Lung (tissue), 12 donors: ENCODE data around the gene POU6F2. TPM values are rescaled to one million over a fixed set of nuclear protein-coding genes. Genes with fewer than 3 reads are reported as not detected.

ENCODE experiments used
- ATAC-seq: fragments of 200-7000 bp; cut with Tn5 transposase; one replicate; pipeline ENCODE4 v1.9.1; 2020; ENCODE audit warnings: moderate number of reproducible peaks; ENCODE audit not compliant: insufficient read depth, low FRiP score
- DNase-seq, 3 donors: peaks; one replicate each; pipeline ENCODE4 v3.0.0-alpha.2; 2013 to 2017
- H3K27ac ChIP-seq, 2 donors: one replicate each; pipeline ENCODE4 v1.5.1; 2013; ENCODE audit warnings: mild to moderate bottlenecking in 2 of 2, moderate library complexity in 2 of 2, control low read depth in 1 of 2, inconsistent platforms in 1 of 2, low read depth in 1 of 2, low read length in 1 of 2
- H3K27me3 ChIP-seq, 3 donors: one replicate each; pipeline ENCODE4 v1.5.1; 2013; ENCODE audit warnings: low read length in 2 of 3; ENCODE audit not compliant: control insufficient read depth in 3 of 3, insufficient read depth in 3 of 3
- H3K36me3 ChIP-seq, 4 donors: one replicate each; pipeline ENCODE4 v1.5.1; 2013; ENCODE audit warnings: low read length in 4 of 4, mild to moderate bottlenecking in 1 of 4, moderate library complexity in 1 of 4; ENCODE audit not compliant: control insufficient read depth in 4 of 4, insufficient read depth in 4 of 4
- H3K4me1 ChIP-seq, 5 donors: one replicate each; pipeline ENCODE4 v1.5.1; 2013; ENCODE audit warnings: low read length in 5 of 5, mild to moderate bottlenecking in 2 of 5, moderate library complexity in 1 of 5; ENCODE audit not compliant: control insufficient read depth in 5 of 5, insufficient read depth in 5 of 5
- H3K4me3 ChIP-seq: one replicate; pipeline ENCODE4 v1.5.1; 2013; ENCODE audit warnings: mild to moderate bottlenecking, control low read depth, moderate library complexity
- H3K9ac ChIP-seq, 2 donors: one replicate each; pipeline ENCODE4 v1.5.1; 2013; ENCODE audit warnings: low read length in 2 of 2, control low read depth in 1 of 2; ENCODE audit not compliant: insufficient read depth in 1 of 2
- H3K9me3 ChIP-seq, 4 donors: one replicate each; pipeline ENCODE4 v1.5.1; 2013; ENCODE audit warnings: low read length in 3 of 4, mild to moderate bottlenecking in 1 of 4, moderate library complexity in 1 of 4; ENCODE audit not compliant: control insufficient read depth in 4 of 4, insufficient read depth in 3 of 4
- WGBS, 2 donors: extraction: QIAGEN DNeasy Blood & Tissue Kit; methylation state at CpG; one replicate each; pipeline ENCODE4 v1.1.7; 2013; 5-methylcytosine and 5-hydroxymethylcytosine counted together
- polyA plus RNA-seq, 2 donors: library from polyadenylated mRNA; stranded (reverse); fragments of 200-250 nt; gene quantifications; one replicate each; pipeline ENCODE4 v1.2.1, GENCODE V29; 2013
- total RNA-seq, 2 donors: library from RNA; depleted of rRNA in 1 of 2; stranded (reverse); fragments of >200 nt in 1 of 2; gene quantifications; one replicate each; pipeline ENCODE4 v1.2.1, GENCODE V29; 2014 to 2021
- TF ChIP-seq, protein P1 (sequence below): IDR thresholded peaks from 2 replicates; pipeline ENCODE4 v1.5.1; 2012; ENCODE audit warnings: mild to moderate bottlenecking; ENCODE audit errors: control extremely low read depth, extremely low read depth
- donor health status: control.
- donor health status: control.
- donor health status: Bipolar disorder and iron deficiency.
- donor health status: healthy.
- donor health status: DM: yes; HTN: yes; CAD: no.

The POU6F2 gene
- total and polyA plus RNA-seq, 4 donors: 0.08 to 0.18 TPM; not detected in 2

DNA sequence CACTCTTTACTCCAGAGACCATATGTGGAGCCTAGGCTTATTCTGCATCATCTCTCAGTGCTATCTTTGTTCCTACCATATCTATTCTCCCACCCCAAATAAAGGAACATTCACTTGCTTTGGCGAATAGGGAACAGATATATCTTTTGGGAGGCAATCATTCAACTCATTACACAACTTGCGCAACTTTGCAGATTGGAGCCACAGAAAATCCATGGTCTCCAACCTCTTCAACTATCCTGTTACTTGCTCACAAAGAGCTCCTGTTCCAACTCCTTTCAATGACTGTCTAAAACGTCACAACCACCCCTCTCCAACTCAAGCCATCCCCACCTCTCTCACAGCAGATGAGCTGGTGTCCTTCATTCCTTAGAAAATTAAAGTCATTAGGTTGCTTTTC lies 203.7 kb downstream of the POU6F2 start:
- TF ChIP-seq, protein P1, sequence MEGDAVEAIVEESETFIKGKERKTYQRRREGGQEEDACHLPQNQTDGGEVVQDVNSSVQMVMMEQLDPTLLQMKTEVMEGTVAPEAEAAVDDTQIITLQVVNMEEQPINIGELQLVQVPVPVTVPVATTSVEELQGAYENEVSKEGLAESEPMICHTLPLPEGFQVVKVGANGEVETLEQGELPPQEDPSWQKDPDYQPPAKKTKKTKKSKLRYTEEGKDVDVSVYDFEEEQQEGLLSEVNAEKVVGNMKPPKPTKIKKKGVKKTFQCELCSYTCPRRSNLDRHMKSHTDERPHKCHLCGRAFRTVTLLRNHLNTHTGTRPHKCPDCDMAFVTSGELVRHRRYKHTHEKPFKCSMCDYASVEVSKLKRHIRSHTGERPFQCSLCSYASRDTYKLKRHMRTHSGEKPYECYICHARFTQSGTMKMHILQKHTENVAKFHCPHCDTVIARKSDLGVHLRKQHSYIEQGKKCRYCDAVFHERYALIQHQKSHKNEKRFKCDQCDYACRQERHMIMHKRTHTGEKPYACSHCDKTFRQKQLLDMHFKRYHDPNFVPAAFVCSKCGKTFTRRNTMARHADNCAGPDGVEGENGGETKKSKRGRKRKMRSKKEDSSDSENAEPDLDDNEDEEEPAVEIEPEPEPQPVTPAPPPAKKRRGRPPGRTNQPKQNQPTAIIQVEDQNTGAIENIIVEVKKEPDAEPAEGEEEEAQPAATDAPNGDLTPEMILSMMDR: no peak
- ATAC-seq: no peak
- no peak overlapping the region for H3K4me3 ChIP-seq

DNA sequence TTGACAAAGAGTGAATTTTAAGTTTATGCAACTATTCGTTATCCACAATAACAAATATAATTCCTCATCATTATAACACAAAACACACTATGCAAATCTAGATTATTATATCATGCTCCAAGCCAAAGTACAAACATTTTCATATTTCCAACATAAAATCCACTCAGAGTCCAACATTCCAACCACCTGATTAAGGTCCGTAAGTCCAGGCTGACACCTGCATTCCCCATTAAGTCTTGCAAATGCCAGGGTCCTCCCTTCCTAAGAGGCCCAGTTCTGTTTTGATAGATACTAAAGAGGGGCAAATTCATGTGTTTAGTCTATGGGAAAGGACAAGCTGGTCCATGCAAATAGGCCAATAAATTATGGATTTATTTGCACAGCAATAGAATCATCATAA lies 206.1 kb downstream of the POU6F2 start:
- 93 to 96% methylated on average over 2 of the region's 2 CpGs for WGBS, 2 donors
- no peaks in the 10 kb centered on the region for H3K36me3 ChIP-seq
- ATAC-seq (no peak), DNase-seq (no peak)
- TF ChIP-seq, protein P1: no peak
- H3K27ac ChIP-seq: no peak overlapping the region
- H3K9me3 ChIP-seq: no peaks in the 10 kb centered on the region
- H3K27me3 ChIP-seq: no peaks in the 10 kb centered on the region
- H3K4me3 ChIP-seq: no peak overlapping the region
- H3K4me1 ChIP-seq: no peaks in the 10 kb centered on the region
- H3K9ac ChIP-seq: no peak overlapping the region

More for the DNA sequence above, 203.7 kb downstream of the POU6F2 start:
- 84 to 92% methylated on average over 3 of the region's 3 CpGs for WGBS, 2 donors
- no peak for DNase-seq
- Histone ChIP-seq H3K27me3 (no peaks in the 10 kb centered on the region), H3K4me1 (no peaks in the 10 kb centered on the region), H3K36me3 (no peaks in the 10 kb centered on the region), H3K27ac (no peak overlapping the region), H3K9ac (no peak overlapping the region), H3K9me3 (no peaks in the 10 kb centered on the region)

DNA sequence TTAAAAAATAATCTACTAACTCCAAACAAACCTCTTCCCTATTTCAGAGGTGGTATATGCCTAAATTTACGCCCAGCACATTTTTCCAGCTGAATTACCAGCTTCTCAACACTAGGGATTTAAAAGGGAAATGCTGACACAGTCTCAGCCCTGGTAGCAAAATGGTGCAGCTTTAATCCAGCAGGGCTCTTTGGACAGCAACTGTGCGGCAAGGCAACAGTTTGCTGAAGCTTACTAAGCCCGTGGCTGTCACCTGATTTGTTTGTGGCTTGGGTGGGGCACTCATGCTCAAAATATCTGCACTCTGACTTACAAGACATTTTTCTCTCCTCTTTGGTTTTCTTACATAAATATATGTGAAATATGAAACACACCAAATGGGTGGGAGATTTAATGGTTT lies 206.7 kb downstream of the POU6F2 start:
- Histone ChIP-seq H3K4me3 (no peak overlapping the region), H3K4me1 (no peaks in the 10 kb centered on the region), H3K27ac (no peak overlapping the region), H3K36me3 (no peaks in the 10 kb centered on the region), H3K9ac (no peak overlapping the region), H3K9me3 (no peaks in the 10 kb centered on the region), H3K27me3 (no peaks in the 10 kb centered on the region)
- TF ChIP-seq, protein P1: no peak
- DNase-seq (no peak), ATAC-seq (no peak)
- WGBS, 2 donors: 59 to 67% methylated on average over 3 of the region's 3 CpGs

DNA sequence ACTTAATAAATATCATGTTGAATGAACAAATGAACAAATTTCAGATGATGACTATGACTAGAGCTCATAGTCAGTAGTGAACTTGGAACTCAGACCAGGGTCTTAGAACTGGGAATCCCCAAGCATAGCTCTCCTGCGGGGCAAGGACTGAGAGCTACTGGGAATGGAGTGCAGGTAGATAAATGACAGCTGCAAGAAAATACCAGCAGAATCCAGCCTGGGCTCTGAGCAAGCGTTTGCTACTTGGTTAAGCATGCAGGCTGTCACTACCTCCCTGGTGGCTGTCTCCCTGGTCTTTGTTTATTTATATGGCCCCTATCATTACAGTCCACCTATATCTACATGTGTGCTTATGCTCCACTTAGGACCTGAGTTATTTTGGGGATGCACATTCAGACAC lies 208.4 kb downstream of the POU6F2 start:
- ATAC-seq: no peak
- H3K4me3 ChIP-seq: no peak overlapping the region
- no peaks in the 10 kb centered on the region for H3K4me1 ChIP-seq
- H3K36me3 ChIP-seq: no peaks in the 10 kb centered on the region
- 73 to 94% methylated on average over 2 of the region's 2 CpGs for WGBS, 2 donors
- H3K9ac ChIP-seq: no peak overlapping the region
- DNase-seq: no peak
- H3K27me3 ChIP-seq: no peaks in the 10 kb centered on the region
- TF ChIP-seq, protein P1: no peak
- H3K27ac ChIP-seq: no peak overlapping the region
- H3K9me3 ChIP-seq: no peaks in the 10 kb centered on the region
